SK-N-DZ (cell line): ENCODE results near the gene ALDH2.
"Not testable (repeated sequence)": the region's sequence is repeated elsewhere in the genome, so short reads cannot be mapped to it uniquely, and the experiment has no call there.

ENCODE experiments used
- DNase-seq: peaks from one replicate; pipeline ENCODE4 v3.0.0-alpha.2; 2015; ENCODE audit warnings: low spot score

Gene ALDH2

DNA sequence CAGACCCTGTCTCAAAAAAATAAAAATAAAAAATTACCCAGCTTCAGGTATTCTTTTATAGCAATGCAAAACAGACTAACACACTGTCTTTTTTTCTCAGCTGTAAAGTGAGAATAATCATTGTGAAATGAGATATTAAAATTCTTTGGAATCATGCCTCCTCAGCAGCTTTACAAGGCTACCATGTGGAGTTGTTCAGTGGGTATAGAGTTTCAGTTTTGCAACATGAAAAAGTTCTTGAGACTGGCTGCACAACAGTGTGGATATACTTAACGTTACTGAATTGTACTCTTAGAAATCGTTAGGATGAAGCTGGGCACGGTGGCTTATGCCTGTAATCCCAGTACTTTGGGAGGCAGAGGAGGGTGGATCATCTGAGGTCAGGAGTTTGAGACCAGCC lies 59.6 kb downstream of the ALDH2 start:
- DNase-seq = no peak

DNA sequence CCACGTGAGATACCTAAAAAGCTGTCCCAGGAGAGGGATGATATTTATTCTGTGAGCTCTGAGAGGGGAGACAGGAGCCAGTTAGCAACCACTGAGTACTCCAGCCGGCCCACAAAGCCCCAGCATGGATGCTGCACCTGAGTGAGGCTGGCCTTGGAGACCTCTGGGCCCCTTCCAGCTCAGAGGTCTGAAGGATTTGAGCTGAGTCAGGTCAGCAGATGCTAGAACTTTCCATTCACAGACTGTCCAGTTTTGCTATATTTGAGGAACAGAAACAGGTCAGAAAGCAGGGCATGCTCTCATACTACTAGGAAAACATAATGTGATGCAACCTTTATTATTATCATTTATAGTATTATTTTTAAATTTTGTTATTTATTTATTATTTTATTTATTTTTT lies 60.3 kb downstream of the ALDH2 start:
- DNase-seq = no peak

DNA sequence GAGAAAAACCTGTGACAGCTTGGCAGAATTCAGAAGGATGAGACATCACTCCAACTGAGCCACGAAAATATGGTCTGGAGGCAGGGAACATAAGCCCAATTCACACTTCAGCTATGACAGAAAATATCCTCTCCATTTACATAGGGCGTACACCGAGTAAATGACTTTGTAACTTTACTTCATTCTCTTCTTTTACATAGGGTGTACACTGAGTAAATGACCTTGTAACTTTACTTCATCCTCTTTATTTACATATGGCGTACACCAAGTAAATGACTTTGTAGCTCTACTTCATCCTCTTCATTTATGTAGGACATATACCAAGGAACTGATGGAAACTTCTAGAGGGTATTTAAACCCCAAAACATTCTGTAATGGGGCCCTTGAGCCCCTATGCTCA lies 61.2 kb downstream of the ALDH2 start:
- DNase-seq = no peak

DNA sequence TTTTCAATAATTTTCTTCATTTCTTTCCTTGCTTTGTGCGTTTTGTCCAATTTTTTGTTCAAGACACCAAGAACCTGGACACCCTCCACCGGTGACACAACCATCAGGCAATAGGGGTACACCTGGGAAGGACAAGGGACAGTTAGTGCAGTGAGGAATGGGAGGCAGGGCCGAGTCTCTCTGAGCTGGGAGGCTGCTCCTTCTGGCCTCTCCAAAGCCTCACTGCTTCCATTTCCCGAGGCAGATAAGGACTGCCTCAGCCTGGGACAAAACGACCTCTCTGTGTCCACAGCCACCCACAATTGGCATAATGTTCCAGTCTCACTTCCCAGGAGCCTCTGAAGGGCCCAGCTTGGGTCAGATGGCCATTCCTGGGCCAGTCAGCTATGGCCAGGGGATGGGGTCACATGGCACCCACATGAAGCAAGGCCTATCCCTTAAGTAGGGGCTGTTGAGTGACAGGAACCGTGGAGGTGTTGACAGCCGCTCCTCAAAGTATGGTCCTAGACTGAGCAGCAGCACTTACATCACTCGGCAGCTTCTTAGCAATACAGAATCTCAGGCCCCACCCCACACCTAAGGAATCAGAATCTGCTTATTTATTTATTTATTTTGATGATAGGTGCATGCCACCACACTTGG lies 61.7 kb downstream of the ALDH2 start:
- DNase-seq = no peak

DNA sequence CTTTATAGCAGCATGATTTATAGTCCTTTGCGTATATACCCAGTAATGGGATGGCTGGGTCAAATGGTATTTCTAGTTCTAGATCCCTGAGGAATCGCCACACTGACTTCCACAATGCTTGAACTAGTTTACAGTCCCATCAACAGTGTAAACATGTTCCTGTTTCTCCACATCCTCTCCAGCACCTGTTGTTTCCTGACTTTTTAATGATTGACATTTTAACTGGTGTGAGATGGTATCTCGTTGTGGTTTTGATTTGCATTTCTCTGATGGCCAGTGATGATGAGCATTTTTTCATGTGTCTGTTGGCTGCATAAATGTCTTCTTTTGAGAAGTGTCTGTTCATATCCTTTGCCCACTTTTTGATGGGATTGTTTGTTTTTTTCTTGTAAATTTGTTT lies 62.9 kb downstream of the ALDH2 start:
- not testable (repeated sequence) for DNase-seq

DNA sequence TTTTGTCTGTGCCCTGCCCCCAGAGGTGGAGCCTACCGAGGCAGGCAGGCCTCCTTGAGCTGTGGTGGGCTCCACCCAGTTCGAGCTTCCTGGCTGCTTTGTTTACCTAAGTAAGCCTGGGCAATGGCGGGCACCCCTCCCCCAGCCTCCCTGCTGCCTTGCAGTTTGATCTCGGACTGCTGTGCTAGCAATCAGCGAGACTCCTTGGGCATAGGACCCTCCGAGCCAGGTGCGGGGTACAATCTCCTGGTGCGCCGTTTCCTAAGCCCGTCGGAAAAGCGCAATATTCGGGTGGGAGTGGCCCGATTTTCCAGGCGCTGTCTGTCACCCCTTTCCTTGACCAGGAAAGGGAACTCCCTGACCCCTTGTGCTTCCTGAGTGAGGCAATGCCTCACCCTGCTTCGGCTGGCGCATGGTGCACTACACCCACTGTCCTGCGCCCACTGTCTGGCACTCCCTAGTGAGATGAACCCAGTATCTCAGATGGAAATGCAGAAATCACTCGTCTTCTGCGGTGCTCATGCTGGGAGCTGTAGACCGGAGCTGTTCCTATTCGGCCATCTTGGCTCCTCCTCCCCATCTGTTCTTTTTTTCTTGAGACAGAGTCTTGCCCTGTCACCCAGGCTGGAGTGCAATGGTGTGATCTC lies 68.1 kb downstream of the ALDH2 start:
- not testable (repeated sequence) for DNase-seq

DNA sequence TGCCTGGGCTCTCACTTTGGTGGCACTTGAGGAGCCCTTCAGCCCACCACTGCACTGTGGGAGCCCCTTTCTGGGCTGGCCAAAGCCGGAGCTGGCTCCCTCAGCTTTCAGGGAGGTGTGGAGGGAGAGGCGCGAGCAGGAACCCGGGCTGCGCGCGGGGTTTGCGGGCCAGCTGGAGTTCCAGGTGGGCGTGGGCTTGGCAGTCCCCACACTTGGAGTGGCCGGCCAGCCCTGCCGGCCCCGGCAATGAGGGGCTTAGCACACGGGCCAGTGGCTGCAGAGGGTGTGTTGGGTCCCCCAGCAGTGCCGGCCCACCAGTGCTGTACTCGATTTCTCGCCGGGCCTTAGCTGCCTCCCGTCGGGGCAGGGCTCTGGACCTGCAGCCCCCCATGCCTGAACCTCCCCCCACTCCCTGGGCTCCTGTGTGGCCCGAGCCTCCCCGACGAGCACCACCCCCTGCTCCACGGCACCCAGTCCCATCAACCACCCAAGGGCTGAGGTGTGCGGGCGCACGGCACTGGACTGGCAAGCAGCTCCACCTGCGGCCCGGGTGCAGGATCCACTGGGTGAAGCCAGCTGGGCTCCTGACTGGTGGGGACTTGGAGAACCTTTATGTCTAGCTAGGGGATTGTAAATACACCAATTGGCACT lies 68.9 kb downstream of the ALDH2 start:
- DNase-seq = not testable (repeated sequence)

DNA sequence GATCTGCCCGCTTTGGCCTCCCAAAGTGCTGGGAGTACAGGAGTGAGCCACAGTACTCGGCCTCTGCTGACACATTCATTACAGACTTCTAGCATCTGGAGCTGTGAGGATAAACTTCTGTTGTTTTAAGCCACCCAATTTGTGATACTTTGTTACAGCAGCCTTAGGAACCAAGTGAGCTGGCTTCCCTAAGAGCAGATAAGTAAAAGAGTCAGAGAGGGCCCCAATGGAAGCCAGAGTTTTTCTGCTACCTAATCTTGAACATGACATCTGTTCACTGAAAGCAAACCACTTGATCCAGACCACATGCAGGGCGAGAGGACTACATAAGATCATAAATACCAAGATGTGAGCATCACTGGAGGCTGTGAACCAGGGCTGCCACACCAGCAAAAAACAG lies 71.6 kb downstream of the ALDH2 start:
- DNase-seq = no peak

DNA sequence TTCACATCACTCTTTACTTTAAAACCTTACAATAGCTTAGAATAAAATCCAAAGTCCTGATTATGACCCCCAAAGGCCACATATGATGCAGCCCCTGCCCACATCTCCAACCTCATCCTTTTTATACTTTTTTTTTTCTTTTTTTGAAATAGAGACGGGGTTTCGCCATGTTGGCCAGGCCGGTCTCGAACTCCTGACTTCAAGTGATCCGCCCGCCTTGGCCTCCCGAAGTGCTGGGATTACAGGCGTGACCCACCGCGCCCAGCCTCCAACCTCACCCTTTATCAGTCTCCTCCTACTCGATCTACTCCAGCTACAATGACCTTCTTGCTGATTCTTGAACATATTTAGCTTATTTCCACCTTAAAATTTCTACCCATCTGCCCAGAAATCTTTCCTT lies 74.1 kb downstream of the ALDH2 start:
- DNase-seq = no peak

DNA sequence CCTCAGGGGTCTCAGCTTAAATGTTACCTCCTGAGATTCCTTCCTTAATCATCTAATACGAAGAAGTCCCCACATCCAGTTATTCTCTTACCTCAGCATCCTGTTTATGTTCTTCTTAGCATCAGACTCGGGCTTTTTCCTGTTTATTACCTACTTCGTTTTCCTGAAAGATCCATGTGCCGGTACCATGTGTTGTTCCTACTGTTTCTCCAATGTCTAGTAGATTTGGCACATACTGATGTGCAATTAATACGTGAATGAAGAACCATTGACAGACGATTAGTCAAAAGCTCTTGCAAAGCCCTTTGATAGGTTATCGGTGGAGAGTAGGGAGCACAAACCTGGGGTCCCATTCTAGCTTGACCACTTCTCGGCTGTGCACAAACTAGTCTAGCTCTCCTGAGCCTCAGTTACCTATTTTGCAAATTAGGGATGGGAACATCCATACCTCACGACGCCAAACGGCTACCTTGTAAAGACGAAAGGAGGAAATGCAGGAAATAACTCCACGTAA lies 74.6 kb downstream of the ALDH2 start:
- peak; percentile 28 for DNase-seq

DNA sequence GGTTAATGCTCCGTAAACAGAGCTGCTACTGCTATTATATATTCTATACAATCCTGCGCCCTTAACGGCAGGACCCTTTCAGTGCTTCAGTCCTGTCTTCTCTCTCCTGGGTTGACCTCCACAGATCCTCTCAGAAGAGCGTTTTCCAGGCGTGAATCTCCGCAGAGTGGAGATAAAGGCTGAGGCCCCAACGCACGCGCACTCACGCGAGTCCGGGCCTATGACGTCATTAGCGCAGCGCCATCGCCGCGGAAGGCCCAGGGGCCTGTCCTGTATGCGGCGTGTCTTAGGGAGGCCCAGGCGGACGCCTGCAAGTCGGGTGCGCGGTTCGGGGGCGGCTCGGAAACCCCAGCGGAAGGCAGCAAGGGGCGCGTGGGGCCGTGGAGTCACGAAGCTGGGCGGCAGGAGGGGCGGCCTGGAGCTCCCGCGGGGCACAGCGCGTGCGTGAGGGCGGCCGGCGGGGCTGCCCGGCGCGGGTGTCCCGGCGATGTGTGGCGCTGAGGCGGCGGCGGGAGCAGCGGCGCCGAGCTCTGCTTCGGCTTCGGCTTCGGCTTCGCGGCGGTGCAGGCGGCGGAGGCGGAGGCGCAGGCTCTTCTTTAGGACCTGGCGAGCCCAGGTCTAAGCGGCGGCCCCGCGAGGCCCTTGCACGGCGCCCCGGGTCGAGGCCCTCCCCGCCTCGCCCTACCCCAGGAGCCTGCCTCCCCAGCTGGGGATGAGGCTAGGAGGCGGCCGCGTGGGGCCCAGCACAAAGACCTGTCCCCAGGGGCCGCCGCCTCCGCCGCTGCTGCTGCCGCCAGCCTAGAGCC lies 75.2 kb downstream of the ALDH2 start, which contains the start of gene MAPKAPK5:
TSS of gene MAPKAPK5 (plus strand) at position 479 of the 806 bp plus-strand sequence. CDS start 506 bp downstream, outside the sequence.
- DNase-seq = peak; percentile 97

DNA sequence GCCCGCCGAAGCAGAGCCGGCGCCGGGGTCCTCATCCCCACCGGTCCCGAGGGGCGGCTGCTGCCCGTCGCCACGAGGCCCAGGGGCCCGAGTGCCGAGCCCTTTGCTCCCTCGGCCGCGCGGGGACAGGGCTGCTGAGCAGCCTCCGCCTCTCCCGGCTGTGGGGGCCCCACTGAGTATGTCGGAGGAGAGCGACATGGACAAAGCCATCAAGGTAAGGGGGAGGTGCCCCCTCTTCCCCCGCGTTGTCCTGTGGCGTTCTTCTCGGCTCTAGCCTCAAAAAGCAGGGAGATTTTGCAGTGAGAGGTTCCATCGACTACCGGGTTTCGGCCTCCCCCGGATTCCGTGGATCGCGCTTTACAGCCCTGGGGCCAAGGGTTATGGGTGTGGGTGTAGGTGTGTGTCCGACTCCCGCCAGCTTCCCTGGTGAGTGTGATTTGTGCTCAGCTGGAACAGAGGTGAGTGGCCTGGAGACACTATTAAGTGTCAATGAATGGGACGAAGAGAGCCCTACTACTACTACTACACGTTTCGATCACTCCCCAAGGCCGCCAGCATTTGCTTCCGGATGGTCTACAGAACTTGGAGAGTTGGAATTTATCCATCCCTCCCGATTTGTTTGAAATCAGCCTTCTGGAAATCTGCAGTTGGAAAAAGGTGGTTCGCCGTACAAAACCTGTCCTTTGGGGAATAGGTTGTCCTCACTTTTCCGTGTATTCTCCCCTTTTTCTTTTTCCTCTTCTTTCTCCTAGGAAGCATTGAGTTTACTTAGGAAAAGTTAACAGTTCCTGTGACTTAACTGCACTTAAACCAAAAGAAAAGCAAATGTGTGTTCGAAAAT lies 76.0 kb downstream of the ALDH2 start:
- no peak for DNase-seq

DNA sequence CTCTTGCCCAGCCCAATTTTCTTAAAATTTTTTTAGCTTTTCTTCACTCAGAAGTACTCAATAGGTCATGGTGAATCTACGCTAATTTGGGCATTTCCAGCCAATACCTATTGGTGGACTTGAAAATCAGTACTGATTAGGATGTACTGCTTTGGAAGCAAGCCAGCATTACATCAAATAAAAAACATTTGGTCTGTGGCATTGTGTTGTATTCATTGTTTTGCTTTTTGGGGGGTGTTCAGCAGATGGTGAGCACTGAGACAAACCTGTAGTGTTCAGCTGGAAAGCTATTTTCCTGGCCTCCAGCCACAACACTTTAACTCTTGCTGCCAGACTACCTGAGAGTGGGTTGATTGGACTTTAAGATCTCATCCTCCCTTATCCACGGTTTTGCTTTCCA lies 79.3 kb downstream of the ALDH2 start:
- DNase-seq = no peak

DNA sequence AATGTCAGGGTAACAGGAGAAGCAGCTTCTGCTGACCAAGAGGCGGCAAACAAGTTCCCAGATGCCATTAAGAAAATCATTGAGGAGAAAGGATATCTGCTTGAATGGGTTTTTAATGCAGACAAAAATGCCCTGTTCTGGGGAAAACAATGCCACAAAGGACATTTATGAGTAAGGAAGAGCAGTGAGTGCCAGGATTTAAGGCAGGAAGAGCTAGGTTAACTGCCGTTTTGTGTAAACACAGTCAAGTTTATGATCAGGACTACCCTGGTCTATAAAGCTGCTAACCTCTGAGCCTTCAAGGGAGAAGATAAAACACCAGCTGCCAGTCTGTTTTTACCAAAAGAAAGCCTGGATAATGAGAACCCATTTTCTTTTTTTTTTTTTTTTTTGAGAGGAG lies 83.8 kb downstream of the ALDH2 start:
- no peak for DNase-seq

DNA sequence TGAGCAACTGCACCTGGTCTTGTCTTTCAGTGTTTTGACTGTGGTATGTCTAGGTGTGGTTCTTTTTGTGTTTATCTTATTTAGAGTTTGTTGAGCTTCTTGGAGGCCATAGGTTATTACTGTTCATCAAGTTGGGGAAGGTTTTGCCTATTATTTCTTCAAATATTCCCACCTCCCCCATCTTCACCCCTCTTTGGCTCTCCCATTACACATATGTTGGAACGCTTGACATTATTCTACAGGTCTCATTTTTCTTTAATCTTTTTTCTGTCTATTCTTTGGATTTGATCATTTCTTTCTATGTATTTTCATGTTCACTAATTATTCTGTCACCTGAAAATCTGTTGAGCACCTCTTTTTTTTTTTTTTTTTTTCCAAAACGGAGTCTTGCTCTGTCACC lies 91.5 kb downstream of the ALDH2 start:
- DNase-seq = no peak

DNA sequence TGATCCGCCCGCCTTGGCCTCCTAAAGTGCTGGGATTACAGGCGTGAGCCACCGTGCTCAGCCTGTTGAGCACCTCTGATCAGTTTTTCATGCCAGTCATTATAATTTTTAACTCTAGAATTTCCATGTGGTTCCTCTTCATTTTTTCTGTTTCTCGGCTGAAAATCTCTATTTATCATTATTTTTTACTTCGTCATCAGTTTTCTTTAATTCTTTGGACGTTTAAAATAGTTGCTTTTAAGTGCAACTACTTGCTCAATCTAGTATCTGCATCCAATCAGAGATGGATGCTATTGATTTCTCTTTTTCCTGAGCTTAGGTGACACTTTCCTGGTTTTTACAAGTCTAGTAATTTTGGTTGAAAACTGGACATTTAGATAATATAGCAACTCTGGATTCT lies 92.0 kb downstream of the ALDH2 start:
- no peak for DNase-seq

DNA sequence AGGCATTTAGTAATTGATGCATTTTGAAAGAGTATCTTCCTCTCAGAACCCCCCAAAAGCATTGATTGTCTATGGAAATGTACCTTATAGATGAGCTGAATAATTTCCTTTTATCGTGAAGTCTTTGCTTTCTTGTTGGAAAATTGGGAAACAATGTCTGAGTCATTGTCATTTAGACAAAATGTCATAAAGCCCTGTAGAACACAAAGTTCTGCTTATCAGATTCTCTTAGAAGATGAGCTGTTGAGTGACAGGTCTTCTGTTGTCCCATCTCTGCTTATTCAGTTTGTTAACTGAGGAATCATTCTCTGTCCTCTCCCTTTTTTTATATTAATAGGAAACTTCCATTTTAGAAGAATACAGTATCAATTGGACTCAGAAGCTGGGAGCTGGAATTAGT lies 98.2 kb downstream of the ALDH2 start:
- DNase-seq = no peak
